Thoracic aorta (tissue), 2 donors: ENCODE measurements around the gene KCTD8. TPM values are rescaled to one million over a fixed set of nuclear protein-coding genes. Genes with fewer than 3 reads are reported as not detected.

Source experiments
- ATAC-seq: fragments of 150-250 bp; one replicate; pipeline ENCODE4 v1.8.0; 2017; ENCODE audit warnings: low read depth; ENCODE audit not compliant: insufficient number of reproducible peaks, low FRiP score
- DNase-seq: peaks from one replicate; pipeline ENCODE4 v3.0.0-alpha.2; 2020; ENCODE audit warnings: low spot score
- H3K27ac ChIP-seq, 2 donors: fragments of 200-600 bp; sonication (generic); 1 replicate in 1 of 2; 2 replicates in 1 of 2; pipeline ENCODE4 v1.5.1; 2016; ENCODE audit warnings: mild to moderate bottlenecking in 2 of 2, moderate library complexity in 2 of 2
- H3K27me3 ChIP-seq: fragments of 200-600 bp; sonication (generic); replicated peaks from 2 replicates; pipeline ENCODE4 v1.6.0; 2016; ENCODE audit warnings: mild to moderate bottlenecking; ENCODE audit not compliant: insufficient read depth
- H3K36me3 ChIP-seq: fragments of 200-600 bp; sonication (generic); one replicate; pipeline ENCODE4 v1.5.1; 2016
- H3K4me1 ChIP-seq, 2 donors: fragments of 200-600 bp; sonication (generic); 1 replicate in 1 of 2; 2 replicates in 1 of 2; pipeline versions ENCODE4 v1.5.1 to v1.6.0; 2016; ENCODE audit warnings: low read depth in 2 of 2, mild to moderate bottlenecking in 1 of 2; ENCODE audit not compliant: control insufficient read depth in 1 of 2
- H3K4me3 ChIP-seq: fragments of 200-600 bp; sonication (generic); 2 replicates; pipeline ENCODE4 v1.5.1; 2016; ENCODE audit warnings: mild to moderate bottlenecking
- H3K9me3 ChIP-seq: fragments of 200-600 bp; sonication (generic); 2 replicates; pipeline ENCODE4 v1.5.1; 2016
- CTCF ChIP-seq: fragments of 200-600 bp; sonication (generic); IDR thresholded peaks from one replicate; pipeline ENCODE4 v1.5.1; 2019; ENCODE audit warnings: antibody characterized with exemption
- total RNA-seq, 2 donors: library from RNA; depleted of rRNA; stranded (reverse); fragments of >200 nt; gene quantifications; one replicate each; pipeline versions ENCODE4 v1.1.0 to v1.2.3, GENCODE V29; 2016

KCTD8 gene
- total RNA-seq, 2 donors from 2014 or later: 1.8 to 4.2 TPM

GRCh38 chr4:44159991-44160390 lies 288.6 kb downstream of the KCTD8 start:
- H3K27me3 ChIP-seq: no peaks in the 10 kb centered on the region
- no peak for ATAC-seq
- H3K27ac ChIP-seq: no peak overlapping the region
- no peak for TF ChIP-seq CTCF
- no peaks in the 10 kb centered on the region for H3K36me3 ChIP-seq
- no peaks in the 10 kb centered on the region for H3K4me1 ChIP-seq
- DNase-seq: no peak
- H3K9me3 ChIP-seq: no peaks in the 10 kb centered on the region
- no peak overlapping the region for H3K4me3 ChIP-seq

GRCh38 chr4:44157611-44158277 lies 290.9 kb downstream of the KCTD8 start:
- DNase-seq (no peak), ATAC-seq (no peak)
- no peaks in the 10 kb centered on the region for H3K27me3 ChIP-seq

GRCh38 chr4:44150091-44150576 lies 298.5 kb downstream of the KCTD8 start:
- no peak overlapping the region for H3K27ac ChIP-seq
- H3K27me3 ChIP-seq: no peaks in the 10 kb centered on the region
- H3K4me3 ChIP-seq: no peak overlapping the region
- H3K9me3 ChIP-seq: no peaks in the 10 kb centered on the region
- ATAC-seq (no peak), DNase-seq (no peak)
- no peaks in the 10 kb centered on the region for H3K4me1 ChIP-seq
- no peak for TF ChIP-seq CTCF
- no peaks in the 10 kb centered on the region for H3K36me3 ChIP-seq

More at GRCh38 chr4:44157611-44158277, 290.9 kb downstream of the KCTD8 start:
- TF ChIP-seq CTCF: no peak
- no peak overlapping the region for H3K4me3 ChIP-seq
- no peaks in the 10 kb centered on the region for H3K36me3 ChIP-seq
- no peak overlapping the region for H3K27ac ChIP-seq
- H3K9me3 ChIP-seq: no peaks in the 10 kb centered on the region
- no peaks in the 10 kb centered on the region for H3K4me1 ChIP-seq

GRCh38 chr4:44149282-44149681 lies 299.3 kb downstream of the KCTD8 start:
- ATAC-seq (no peak), DNase-seq (no peak)
- no peak overlapping the region for H3K4me3 ChIP-seq
- H3K4me1 ChIP-seq: no peaks in the 10 kb centered on the region
- no peak overlapping the region for H3K27ac ChIP-seq
- no peak for TF ChIP-seq CTCF
- H3K36me3 ChIP-seq: no peaks in the 10 kb centered on the region
- no peaks in the 10 kb centered on the region for H3K27me3 ChIP-seq
- no peaks in the 10 kb centered on the region for H3K9me3 ChIP-seq

- TF ChIP-seq CTCF: no peak
- H3K4me3 ChIP-seq: no peak overlapping the region
- no peak for ATAC-seq
- DNase-seq: no peak
- no peak overlapping the region for H3K27ac ChIP-seq
- H3K9me3 ChIP-seq: no peaks in the 10 kb centered on the region
- no peaks in the 10 kb centered on the region for H3K27me3 ChIP-seq
- H3K36me3 ChIP-seq: no peaks in the 10 kb centered on the region
- no peaks in the 10 kb centered on the region for H3K4me1 ChIP-seq
These were observed 301.0 kb downstream of the KCTD8 start for GRCh38 chr4:44147571-44148075.
